Tibial artery (tissue), 4 donors: ENCODE measurements around the gene TSHZ1.

ENCODE experiments used
- DNase-seq, 2 donors: peaks; one replicate each; pipeline ENCODE4 v3.0.0-alpha.2; 2019
- H3K27ac ChIP-seq, 2 donors: fragments of 200-600 bp; sonication (generic) in 1 of 2; 1 replicate in 1 of 2; 2 replicates in 1 of 2; pipeline ENCODE4 v1.5.1; 2018 to 2019; ENCODE audit warnings: mild to moderate bottlenecking in 1 of 2
- H3K27me3 ChIP-seq, 2 donors: fragments of 200-600 bp; sonication (generic) in 1 of 2; one replicate each; pipeline versions ENCODE4 v1.5.1 to v1.6.0; 2016 to 2019
- H3K36me3 ChIP-seq, 3 donors: fragments of 200-600 bp; sonication (generic) in 2 of 3; one replicate each; pipeline ENCODE4 v1.5.1; 2016 to 2019; ENCODE audit warnings: mild to moderate bottlenecking in 2 of 3
- H3K4me1 ChIP-seq, 4 donors: fragments of 200-600 bp; sonication (generic) in 2 of 4; 1 replicate in 3 of 4; 2 replicates in 1 of 4; pipeline ENCODE4 v1.5.1; 2016 to 2019
- H3K4me3 ChIP-seq, 2 donors: fragments of 200-600 bp; sonication (generic) in 1 of 2; 1 replicate in 1 of 2; 2 replicates in 1 of 2; pipeline ENCODE4 v1.5.1; 2018 to 2019; ENCODE audit warnings: mild to moderate bottlenecking in 2 of 2
- H3K9me3 ChIP-seq, 3 donors: fragments of 200-600 bp; sonication (generic) in 1 of 3; one replicate each; pipeline ENCODE4 v1.5.1; 2016 to 2019
- intact Hi-C: fragments of 100-400 bp; cut with DNase I; formaldehyde crosslinking; loops from one replicate; pipeline ENCODE4 v1.15.0; 2023; ENCODE audit warnings: low total_unique reads
- TF ChIP-seq, protein P1 (sequence below), 2 experiments: fragments of 200-600 bp in 1 of 2; fragments of 450-650 bp in 1 of 2; IDR thresholded peaks; one replicate each; pipeline ENCODE4 v1.5.1; 2017 to 2019; ENCODE audit warnings: antibody characterized with exemption in 2 of 2, mild to moderate bottlenecking in 1 of 2, moderate library complexity in 1 of 2

The TSHZ1 gene

DNA sequence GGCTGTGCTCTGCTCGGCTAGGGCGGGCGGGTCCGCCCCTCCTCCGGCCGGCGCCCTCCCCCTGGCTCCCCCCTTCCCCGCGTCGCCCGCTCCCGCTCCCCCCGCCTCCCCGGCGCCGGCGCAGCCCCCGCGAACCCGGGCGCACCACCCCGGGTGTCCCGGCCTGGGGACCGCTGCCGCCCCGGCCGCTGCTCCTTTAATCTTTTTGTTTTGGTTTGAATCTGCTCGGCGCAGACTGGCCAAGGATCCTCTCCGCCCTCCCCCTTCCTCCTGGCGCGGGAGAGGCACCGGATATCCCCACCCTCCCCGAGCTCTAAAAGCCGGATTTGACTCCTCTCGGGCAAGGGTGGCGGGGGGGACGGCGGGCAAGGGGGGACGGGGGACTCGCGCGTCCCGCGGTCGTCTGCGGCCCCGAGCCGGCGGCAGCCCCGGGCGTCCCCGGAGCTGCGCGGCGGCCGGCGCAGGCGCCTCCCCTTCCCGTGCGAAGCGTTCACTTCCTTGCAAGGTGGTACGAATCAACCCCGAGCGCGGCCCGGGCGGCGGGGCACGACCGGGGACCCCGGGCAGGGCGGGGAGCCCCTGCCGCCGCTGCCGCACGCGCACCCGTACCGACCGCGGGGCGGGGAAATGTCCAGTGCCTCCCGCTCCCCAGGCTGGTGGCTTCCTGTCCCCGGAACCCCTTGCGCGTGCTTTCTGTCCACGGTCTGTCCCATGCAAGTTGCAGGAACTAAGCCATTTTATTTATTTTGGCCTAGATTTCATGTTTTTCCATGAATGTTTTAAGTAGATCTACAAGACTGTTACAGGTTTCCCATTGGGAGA, 1.3 kb upstream of the TSHZ1 start, which contains the start of gene PTGR3:
TSS of gene PTGR3 (minus strand) at position 11 of the 822 bp plus-strand sequence. CDS start 81 bp downstream, outside the sequence.
- H3K4me3 ChIP-seq: peak within 1 kb of the TSS; percentile 83 to 96
- H3K36me3 ChIP-seq: no peaks in the 10 kb centered on the region
- peak within 1 kb of the TSS; percentile 97 to 98 for H3K27ac ChIP-seq
- TF ChIP-seq, protein P1, sequence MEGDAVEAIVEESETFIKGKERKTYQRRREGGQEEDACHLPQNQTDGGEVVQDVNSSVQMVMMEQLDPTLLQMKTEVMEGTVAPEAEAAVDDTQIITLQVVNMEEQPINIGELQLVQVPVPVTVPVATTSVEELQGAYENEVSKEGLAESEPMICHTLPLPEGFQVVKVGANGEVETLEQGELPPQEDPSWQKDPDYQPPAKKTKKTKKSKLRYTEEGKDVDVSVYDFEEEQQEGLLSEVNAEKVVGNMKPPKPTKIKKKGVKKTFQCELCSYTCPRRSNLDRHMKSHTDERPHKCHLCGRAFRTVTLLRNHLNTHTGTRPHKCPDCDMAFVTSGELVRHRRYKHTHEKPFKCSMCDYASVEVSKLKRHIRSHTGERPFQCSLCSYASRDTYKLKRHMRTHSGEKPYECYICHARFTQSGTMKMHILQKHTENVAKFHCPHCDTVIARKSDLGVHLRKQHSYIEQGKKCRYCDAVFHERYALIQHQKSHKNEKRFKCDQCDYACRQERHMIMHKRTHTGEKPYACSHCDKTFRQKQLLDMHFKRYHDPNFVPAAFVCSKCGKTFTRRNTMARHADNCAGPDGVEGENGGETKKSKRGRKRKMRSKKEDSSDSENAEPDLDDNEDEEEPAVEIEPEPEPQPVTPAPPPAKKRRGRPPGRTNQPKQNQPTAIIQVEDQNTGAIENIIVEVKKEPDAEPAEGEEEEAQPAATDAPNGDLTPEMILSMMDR (IDR thresholded peaks at IDR 0.05): no peak
- intact Hi-C loops: no loop called here
- H3K27me3 ChIP-seq: no peaks in the 10 kb centered on the region
- H3K4me1 ChIP-seq: peaks cover 0 to 59% (median 41%) of the 10 kb centered on the region in 4 donors
- H3K9me3 ChIP-seq: no peaks in the 10 kb centered on the region
- DNase-seq: peak; percentile 89 to 92

DNA sequence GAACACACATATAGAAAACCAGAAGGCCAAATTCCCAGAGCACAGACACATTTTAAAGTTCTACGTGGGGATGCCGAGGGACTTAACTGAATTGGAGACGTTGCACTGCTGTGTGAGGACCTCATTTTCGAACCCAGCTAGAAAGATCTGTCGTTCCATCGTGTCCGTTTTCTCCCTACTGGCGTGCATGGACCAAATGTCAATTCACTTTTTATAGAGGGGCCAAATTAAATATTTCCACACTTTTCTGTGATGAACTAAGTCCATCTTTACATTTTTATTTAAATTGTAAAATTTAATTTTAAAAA, 692 bp upstream of the TSHZ1 start:
- peaks cover 0 to 54% (median 38%) of the 10 kb centered on the region in 4 donors for H3K4me1 ChIP-seq
- no peaks in the 10 kb centered on the region for H3K36me3 ChIP-seq
- H3K27ac ChIP-seq: peak overlapping the region; percentile 97 to 98
- TF ChIP-seq, protein P1 (IDR thresholded peaks at IDR 0.05): no peak
- H3K27me3 ChIP-seq: no peaks in the 10 kb centered on the region
- H3K4me3 ChIP-seq: peak overlapping the region; percentile 83 to 96
- no peaks in the 10 kb centered on the region for H3K9me3 ChIP-seq
- DNase-seq: no peak
- intact Hi-C loops: no loop called here

DNA sequence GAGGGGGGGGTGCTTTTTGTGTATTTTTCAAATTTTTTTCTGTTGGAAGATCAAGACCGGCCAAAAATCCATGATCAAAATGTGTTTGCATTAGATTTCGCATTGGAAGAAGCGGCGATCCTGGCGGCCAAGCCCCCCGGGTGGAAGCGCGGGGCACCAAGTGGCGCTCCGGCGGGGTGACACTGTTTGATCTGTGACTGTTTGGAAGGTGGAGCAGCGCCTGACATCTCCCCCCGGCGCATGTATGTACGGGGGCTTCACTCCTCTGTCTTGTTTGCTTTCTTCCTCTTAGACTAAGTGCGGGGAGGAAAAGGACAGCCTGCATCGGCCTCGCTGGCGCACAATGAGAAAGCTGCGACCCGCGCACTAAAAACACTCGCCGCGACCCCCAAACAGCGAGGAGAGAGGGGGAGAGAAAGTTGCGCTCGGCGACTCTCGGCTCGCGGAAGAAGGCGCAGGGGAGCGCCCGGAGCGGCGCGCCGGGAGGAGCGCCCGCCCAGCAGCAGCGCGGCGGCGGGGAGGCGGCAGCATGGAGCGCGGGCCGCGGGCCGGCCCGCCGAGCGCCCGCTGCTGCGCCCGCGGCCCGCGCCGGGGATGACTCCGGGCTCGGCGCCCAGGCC, 515 bp downstream of the TSHZ1 start:
- H3K9me3 ChIP-seq: no peaks in the 10 kb centered on the region
- peak overlapping the region; percentile 97 to 98 for H3K27ac ChIP-seq
- H3K4me3 ChIP-seq: peak overlapping the region; percentile 83 to 96
- H3K27me3 ChIP-seq: no peaks in the 10 kb centered on the region
- peaks cover 0 to 42% (median 36%) of the 10 kb centered on the region in 4 donors for H3K4me1 ChIP-seq
- no peaks in the 10 kb centered on the region for H3K36me3 ChIP-seq
- TF ChIP-seq, protein P1 (IDR thresholded peaks at IDR 0.05): no peak
- DNase-seq: no peak
- intact Hi-C loops: no loop called here

DNA sequence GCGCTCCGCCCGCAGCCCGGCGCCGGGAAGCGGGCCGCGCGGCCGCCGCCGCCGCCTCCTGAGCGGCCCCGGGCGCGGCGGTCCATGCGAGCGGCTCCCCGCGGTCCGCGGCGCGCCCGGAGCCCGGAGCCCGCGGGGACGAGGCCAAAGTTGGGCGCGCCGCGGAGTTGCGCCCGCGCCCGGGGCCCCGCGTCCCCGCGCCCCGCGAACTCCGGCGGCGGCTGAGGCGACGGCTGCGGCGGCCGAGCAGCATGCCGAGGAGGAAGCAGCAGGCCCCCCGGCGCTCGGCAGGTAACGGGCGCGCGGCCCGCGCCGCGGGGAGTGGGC, 992 bp downstream of the TSHZ1 start:
- H3K27ac ChIP-seq: peak overlapping the region; percentile 59 to 82
- intact Hi-C loops: no loop called here

DNA sequence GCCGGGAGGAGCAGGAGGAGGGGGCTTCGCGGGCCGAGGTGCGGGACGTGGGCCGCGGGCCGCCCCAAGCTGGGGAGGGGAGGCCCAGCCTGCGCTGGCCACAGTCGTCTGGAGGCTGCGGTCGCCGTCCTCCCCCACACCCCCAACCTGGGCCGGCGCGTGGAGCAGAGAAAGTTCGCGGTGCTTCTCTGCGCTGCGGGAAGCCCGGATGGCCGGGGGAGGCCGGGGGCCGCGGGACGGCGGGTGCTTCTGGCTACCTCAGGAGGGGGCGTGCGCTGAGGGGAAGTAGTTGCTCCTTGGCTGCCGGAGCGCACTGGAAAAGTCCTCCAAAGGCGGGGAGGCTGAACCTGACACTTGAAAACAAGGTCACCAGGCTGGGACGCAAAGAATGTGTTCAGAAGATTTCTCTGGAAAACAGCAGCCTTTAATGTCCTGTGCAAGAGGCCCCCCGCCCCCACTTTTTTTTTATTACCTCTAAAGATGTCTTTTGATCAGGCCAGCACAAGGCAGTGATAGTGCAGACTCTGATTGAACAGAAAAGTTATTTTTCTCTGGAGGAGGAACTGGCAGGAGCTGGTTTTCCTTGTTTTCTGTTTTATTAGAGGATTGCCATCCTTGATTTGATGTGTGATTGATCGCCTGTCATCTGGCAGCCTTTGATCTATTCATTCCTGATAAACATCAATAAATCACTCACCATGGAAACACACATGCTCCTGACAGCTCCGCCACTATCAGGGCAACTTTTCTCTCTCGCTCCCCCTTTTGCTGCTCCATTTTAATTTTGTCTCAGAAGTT, 1.6 kb downstream of the TSHZ1 start:
- H3K4me1 ChIP-seq: peaks cover 0 to 38% (median 28%) of the 10 kb centered on the region in 4 donors
- intact Hi-C loops: no loop called here
- peak in 1 of 2 donors; percentile 46 for DNase-seq
- H3K36me3 ChIP-seq: no peaks in the 10 kb centered on the region
- peak overlapping the region; percentile 83 to 96 for H3K4me3 ChIP-seq
- TF ChIP-seq, protein P1 (IDR thresholded peaks at IDR 0.05): no peak
- H3K27ac ChIP-seq: peak overlapping the region; percentile 59 to 82
- no peaks in the 10 kb centered on the region for H3K9me3 ChIP-seq
- H3K27me3 ChIP-seq: no peaks in the 10 kb centered on the region

More for the DNA sequence above, 992 bp downstream of the TSHZ1 start:
- H3K4me3 ChIP-seq: peak overlapping the region; percentile 83 to 96
- H3K27me3 ChIP-seq: no peaks in the 10 kb centered on the region
- no peaks in the 10 kb centered on the region for H3K36me3 ChIP-seq
- DNase-seq: no peak
- TF ChIP-seq, protein P1 (IDR thresholded peaks at IDR 0.05): no peak
- no peaks in the 10 kb centered on the region for H3K9me3 ChIP-seq
- peaks cover 0 to 40% (median 33%) of the 10 kb centered on the region in 4 donors for H3K4me1 ChIP-seq
